NCI-H2196 (cell line): ENCODE measurements around the gene GIT2.
"Not testable (repeated sequence)": the region's sequence is repeated elsewhere in the genome, so short reads cannot be mapped to it uniquely, and the experiment has no call there.

Experiments used
- DNase-seq: peaks from one replicate; lab custom pipeline; 2025; ENCODE audit not compliant: unreplicated experiment; lab: John Stamatoyannopoulos, UW

GIT2 gene

GRCh38 chr12:109949089-109949488, 47.1 kb downstream of the GIT2 start:
- DNase-seq, result no peak

- no peak for DNase-seq
Measured at GRCh38 chr12:109948368-109948767, 47.8 kb downstream of the GIT2 start.

DNA sequence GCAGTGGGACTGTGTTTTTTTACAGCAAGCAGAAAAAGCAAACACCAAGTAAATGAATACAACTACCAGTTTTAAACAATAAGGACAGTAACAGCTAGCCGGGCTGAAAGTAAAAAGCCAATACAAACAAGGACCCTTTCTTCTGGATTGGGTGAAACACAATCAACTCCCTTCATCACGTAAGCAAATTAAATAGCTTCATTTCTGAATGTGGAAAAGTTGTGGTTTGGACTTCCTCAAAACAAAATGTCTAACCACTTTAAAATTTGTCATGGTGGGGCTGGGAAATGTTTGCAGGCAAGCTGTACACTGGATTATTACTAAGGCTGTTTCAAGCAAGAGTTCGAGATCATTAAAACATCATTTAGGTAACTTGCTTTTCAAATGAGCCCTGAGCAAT, 48.6 kb downstream of the GIT2 start:
- DNase-seq, result no peak

- no peak for DNase-seq
Measured at GRCh38 chr12:109946913-109947312, 49.3 kb downstream of the GIT2 start.

DNA sequence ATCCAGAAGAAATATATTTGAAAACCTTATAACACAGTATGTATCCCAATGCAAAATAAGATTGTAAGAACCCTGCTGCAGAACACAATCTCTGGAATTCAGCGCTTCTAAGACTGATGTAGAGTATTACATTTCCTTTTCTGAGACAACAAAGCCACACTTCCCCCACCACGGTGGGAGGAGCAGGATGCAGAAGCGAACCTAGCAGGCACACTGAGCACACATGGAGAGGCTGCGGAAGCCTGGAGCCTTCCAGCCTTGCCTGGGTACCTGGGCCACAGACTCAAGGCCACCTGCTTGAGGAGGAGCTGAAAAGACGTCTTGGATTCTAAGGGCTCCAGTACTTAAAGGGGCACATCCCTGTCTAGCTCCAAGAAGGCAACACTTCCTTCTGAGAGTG, 49.7 kb downstream of the GIT2 start:
- no peak for DNase-seq

DNA sequence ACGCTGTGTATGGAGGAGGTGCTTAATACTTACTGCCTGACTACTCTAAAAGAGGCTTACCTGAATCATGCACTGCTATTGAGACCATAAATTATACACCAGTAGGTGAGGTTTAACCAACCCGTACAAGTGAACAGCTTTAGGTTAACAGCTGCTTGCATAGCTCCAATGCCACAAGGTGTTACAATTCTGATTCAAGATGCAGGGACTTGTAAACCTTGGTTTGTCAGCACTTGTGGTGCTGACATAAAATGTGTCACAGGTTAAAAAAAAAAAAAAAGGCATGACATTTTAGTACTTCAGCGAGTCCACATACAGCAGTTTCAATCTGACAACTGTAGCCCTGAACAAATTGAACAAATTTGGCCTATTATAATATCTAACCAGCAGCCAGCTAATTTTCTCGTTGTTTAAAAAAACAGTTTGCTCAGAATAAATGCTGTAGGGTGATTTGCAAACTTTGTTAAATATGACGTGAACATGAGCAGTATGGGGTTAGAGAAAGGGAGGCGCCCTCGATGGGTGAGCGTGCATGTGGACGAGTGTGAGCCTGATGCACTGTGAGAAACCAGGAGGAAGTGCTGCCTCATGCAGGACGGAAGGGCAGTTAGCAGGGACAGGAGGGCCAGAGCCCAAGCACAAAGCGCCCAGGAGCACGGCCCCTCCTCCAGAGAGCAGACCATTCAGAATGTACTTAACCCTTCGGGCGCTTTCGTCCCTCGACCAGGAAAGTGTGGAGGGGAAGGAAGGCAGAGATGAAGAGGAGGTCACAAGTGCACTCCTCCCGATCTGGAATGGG, 51.4 kb downstream of the GIT2 start:
- DNase-seq, result no peak

DNA sequence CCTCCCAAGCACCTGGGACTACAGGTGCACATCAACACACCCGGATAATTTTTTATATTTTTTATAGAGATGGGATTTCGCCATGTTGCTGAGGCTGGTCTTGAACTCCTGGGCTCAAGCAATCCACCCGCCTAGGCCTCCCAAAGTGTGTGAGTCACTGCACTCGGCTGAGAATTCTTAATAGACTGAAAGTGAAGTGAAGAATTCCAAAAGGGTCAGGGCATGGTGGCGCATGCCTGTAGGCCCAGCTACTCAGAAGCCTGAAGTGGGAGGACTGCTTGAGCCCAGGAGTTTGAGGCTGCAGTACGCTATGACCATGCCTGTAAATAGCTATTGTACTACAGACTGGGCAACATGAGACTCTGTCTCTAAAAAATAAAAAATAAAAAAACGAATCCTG, 52.4 kb downstream of the GIT2 start:
- no peak for DNase-seq

- no peak for DNase-seq
Measured at GRCh38 chr12:109940339-109940923, 55.7 kb downstream of the GIT2 start.

DNA sequence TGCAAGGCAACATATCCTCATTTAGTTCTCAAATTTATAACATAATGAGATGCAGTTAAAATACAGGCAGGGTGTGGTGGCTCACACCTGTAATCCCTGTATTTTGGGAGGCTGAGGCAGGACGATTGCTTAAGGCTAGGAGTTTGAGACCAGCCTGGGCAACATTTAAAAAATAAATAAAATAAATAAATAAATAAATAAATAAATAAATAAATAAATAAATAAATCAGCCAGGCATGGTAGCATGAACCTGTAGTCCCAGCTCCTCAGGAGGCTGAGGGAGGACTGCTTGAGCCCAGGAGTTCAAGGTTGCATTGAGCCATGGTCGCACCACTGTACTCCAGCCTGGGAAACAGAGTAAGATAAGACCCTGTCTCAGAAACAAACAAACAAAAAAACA, 56.7 kb downstream of the GIT2 start:
- no peak for DNase-seq

- no peak for DNase-seq
Measured at GRCh38 chr12:109938947-109939346, 57.2 kb downstream of the GIT2 start.

DNA sequence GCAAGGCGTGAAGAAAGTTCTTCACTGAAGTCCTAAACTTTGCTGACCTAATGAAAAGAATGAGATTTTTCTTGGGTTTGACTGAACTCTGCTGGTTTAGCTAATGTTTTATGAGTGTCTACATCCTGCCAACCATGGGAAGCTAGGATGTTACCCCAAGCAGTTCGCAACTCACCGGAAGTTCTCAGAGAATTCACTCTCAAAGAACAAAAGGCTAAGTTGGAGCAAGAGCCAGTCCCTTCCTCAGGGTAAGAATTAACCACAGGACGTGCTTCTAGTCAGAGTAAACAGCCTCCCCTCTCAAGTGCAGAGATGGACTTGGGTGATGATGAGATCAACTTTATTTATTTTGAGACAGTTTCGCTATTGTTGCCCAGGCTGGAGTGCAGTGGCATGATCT, 58.8 kb downstream of the GIT2 start:
- no peak for DNase-seq

DNA sequence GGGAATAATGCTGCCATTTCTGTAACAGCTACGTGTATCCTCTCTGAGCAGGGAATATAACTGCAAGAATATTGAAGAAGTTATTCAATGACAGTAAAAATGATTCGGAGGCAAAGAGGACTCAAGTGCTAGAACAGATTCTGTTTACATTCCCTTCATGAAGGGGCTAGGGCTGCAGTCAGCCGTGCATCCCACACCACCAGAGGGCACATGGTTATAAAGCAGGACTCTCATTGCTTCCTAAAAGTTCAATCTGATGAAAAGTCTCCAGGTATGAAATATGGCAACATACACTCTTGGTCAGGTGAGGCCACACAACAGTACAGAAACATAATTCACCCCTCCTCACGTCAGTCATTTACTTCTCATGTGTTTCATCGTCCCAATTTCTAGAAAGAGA, 62.1 kb downstream of the GIT2 start:
- DNase-seq, result no peak

DNA sequence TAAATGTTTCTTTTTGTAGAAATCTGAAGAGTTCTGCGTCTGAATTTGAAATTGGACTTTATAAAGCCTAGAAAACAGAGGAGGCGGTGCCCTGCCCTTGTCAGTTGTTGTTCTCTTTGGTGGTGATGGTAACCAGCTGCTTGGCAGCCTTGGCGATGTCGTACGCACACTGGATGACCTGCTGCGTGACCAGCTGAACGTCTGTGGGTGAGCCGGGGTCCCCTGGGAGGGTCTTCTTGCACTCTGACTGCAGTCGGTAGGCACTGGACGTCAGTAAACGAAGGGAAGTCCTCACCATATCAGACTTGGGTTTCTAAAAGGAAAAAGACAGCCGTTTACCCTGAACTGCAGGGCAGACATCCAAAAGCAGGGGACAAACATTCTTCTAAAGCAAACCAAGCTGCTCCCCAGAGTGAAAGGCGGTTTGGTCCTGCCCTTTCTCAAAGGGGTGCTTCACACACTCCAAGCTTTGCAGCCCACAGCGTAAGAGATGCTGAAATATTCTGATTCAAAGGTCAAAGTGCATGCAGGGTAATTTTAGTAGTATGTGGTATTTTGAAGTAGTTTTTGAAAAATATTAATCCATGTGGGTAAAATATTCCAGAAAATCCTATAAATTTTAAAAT, 63.2 kb downstream of the GIT2 start:
- no peak for DNase-seq

DNA sequence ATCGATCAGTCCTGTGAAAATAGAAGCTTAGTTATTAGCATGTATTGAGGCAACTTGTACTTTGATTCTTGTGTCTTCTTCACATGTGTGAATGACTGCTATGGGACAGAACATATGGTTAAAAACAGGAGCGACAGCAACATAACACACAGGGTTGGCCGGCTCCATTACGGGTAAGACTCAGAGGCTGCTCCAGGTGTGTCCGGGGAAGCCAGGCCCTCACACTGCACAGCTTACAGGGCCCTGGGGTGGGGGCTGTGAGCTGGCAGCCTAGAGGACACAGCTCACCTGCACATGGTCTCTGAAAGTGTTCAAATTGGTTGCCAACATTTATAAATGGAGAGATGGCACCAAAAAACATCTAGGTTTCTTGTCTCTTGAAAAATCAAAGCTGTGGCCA, 65.0 kb downstream of the GIT2 start:
- no peak for DNase-seq

DNA sequence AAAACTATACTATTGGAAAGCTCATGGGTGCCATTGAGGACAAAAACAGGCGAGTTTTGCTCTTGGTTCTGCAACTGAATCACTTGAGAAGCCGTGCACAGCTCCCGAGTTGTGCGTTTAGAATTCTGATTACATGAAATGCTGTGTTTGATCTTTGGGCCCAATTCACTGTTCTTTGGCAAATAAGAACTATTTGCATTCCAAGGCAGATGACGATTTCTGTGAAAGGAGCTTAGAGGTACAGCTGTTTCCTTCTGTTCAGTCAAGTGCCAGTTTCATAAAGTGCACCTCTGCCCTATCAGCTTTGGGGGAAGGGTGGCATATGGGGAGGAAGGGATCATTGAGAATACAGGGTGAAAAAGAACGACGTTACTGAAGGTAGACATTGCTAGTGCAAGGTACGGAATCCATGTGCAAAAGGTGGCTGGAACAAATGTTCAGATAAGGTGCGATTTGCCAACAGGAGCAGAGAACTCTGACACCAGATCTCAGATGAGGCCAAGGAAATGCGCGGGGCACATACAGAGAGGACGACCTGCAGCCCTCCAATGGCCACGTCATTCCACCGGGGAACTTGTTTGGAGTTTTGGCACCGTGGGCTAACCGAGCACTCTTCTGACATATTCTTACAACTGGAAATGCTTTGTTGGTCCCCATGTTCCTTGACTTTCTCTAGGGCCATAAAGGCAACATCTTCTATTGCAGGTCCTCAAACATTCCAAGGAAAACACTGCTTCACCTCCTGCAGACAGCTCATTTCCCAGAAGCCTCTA, 66.0 kb downstream of the GIT2 start:
- no peak for DNase-seq

- not testable (repeated sequence) for DNase-seq
Measured at GRCh38 chr12:109929326-109929725, 66.8 kb downstream of the GIT2 start.

DNA sequence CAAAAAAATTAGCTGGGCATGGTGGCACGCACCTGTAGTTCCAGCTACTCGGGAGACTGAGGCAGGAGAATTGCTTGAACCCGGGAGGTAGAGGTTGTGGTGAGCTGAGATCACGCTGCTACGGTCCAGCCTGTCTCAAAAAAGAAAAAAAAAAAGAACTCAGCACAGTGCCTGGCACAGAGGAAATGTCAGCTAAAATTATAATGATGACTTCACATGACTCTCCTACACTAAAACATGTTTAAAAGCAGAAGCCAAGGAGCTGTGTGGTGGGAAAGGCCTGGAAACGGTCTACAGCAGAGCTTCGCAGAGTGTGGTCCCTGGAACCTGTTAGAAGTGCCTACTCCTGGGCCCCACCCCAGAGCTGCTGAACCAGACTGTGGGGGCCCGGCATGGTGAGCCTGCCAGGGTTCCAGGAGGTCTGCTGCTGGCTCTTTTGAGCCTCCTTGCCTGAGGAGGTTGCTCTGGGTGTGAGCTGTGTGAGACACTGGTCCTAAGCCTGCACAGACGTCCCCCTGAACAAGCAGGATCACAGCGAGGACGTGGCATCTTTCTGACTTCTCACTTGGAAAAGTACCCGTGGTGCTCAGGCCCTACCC, 68.0 kb downstream of the GIT2 start:
- no peak for DNase-seq

DNA sequence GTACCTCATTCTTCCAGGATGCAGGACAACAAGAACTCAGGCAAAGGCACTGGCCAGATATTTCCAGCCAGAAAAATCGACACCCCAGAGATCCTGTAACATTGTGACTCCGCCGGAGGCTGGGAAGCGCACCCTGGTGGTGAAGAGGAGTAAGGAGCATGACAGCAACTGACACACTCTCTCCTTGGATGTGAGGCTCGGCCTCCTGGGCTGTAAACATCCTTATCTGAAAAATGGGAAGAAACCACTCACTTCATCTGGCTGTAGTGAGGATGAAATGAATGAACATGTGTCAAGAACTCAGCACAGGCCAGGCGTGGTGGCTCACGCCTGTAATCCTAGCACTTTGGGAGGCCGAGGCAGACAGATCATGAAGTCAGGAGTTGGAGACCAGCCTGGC, 68.5 kb downstream of the GIT2 start:
- DNase-seq, result peak; percentile 25

DNA sequence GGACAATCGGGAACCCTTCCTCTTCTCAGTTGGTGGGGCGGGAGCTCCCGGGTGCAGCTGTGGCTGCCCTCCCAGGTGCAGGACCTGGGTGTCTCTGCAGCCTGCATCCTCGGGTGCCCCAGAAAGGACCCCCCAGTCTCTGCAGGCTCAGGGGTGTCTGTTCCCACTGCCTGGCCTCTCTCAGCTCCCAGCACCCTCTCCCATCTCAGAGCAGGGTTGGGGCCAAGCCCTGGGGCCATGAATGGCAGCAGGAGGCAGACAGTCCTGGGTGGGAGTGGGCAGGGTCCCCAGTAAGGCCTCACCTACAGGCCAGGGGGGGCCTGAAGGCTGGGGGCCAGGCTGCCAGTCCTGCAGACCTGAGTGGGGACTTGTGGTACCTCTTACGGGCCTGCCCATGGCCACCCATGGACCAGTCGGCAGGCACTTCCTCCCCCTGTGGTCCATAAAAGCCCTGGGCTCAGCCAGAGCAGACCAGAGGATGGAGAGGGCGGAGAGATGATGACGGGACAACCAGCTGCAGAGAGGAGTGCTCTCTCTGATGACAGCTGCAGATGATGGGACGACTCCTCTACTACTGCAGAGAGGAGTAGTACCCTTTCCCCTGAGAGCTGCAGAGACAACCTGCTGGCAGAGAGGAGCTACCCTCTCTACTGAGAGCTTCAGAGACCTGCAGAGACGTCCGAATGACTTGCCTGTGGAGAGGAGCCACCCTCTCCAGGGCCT, 69.5 kb downstream of the GIT2 start:
- no peak for DNase-seq

DNA sequence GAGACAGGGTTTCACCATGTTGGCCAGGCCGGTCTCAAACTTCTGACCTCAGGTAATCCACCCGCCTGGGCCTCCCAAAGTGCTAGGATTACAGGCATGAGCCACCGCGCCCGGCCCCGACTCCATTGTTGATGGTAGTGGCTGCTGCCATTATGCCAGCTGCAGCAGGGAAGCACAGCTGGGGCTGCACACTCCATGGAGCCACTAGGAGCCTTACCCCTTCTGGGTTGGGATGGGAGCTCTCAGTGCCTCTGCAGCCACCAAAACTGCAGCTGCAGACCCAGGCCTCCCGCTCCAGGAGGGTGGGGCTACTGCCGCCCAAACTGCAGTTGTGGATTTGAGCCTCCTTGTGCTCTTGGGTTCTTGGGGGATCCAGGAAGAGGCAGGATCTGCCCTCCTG, 70.2 kb downstream of the GIT2 start:
- no peak for DNase-seq
